GM12801 (cell line): ENCODE measurements around the gene RCOR1.

Source experiments
- CTCF ChIP-seq: IDR thresholded peaks from one replicate; pipeline ENCODE4 v1.5.1; 2011; ENCODE audit warnings: control low read depth; ENCODE audit not compliant: insufficient read length; ENCODE audit errors: extremely low read depth

The RCOR1 gene

GRCh38 chr14:102624666-102625065, 32.2 kb downstream of the RCOR1 start:
- TF ChIP-seq CTCF = no peak

GRCh38 chr14:102625564-102626296, 33.3 kb downstream of the RCOR1 start:
- no peak for TF ChIP-seq CTCF

- TF ChIP-seq CTCF = no peak
These were observed 34.1 kb downstream of the RCOR1 start for GRCh38 chr14:102626530-102626929.

GRCh38 chr14:102629011-102629444, 36.6 kb downstream of the RCOR1 start:
- no peak for TF ChIP-seq CTCF

- TF ChIP-seq CTCF = no peak
These were observed 37.4 kb downstream of the RCOR1 start for GRCh38 chr14:102629808-102630350.

- TF ChIP-seq CTCF = no peak
These were observed 38.0 kb downstream of the RCOR1 start for GRCh38 chr14:102630405-102630804.

- no peak for TF ChIP-seq CTCF
These were observed 38.4 kb downstream of the RCOR1 start for GRCh38 chr14:102630881-102631280.
